HepG2 (cell line): ENCODE measurements around the gene OR1F1. TPM values are rescaled to one million over a fixed set of nuclear protein-coding genes. Genes with fewer than 3 reads are reported as not detected.

Experiments
- NFKB2 ChIP-seq: sonication (generic); formaldehyde crosslinking; IDR thresholded peaks from 2 replicates; pipeline ENCODE4 v1.4.0; 2020; ENCODE audit warnings: missing genetic modification reagents, borderline replicate concordance
- PAX8 ChIP-seq: sonication (generic); formaldehyde crosslinking; IDR thresholded peaks from 2 replicates; pipeline ENCODE4 v1.8.0; 2022; ENCODE audit warnings: mild to moderate bottlenecking, missing genetic modification reagents, borderline replicate concordance
- ZBED4 ChIP-seq: sonication (generic); formaldehyde crosslinking; IDR thresholded peaks from 2 replicates; pipeline ENCODE4 v1.4.0; 2020; ENCODE audit warnings: missing genetic modification reagents, borderline replicate concordance
- ZNF121 ChIP-seq: sonication (generic); formaldehyde crosslinking; IDR thresholded peaks from 2 replicates; pipeline ENCODE4 v1.5.0; 2020; ENCODE audit warnings: mild to moderate bottlenecking, missing genetic modification reagents
- ZNF639 ChIP-seq: conservative IDR thresholded peaks from 2 replicates; pipeline ENCODE4 v1.6.1; 2018; ENCODE audit warnings: missing genetic modification reagents
- ZNF761 ChIP-seq: sonication (generic); formaldehyde crosslinking; conservative IDR thresholded peaks from 2 replicates; pipeline ENCODE4 v1.4.0; 2020; ENCODE audit warnings: mild to moderate bottlenecking, missing genetic modification reagents
- polyA plus RNA-seq, 8 experiments: library from polyadenylated mRNA; depleted of rRNA in 3 of 8; stranded (reverse) in 7 of 8; unstranded in 1 of 8; fragments of >200 nt; fragmentation: Illumina TruSeq in 4 of 8; extraction: Trizol in 4 of 8; gene quantifications; 2 replicates each; pipeline versions ENCODE4 v1.2.1 to v1.2.3, GENCODE V29; 2011 to 2016; ENCODE audit warnings: low read depth in 4 of 8, missing spikeins in 1 of 8, mixed read lengths in 1 of 8; ENCODE audit not compliant: insufficient read depth in 1 of 8
- total RNA-seq, 5 experiments: library from RNA; depleted of rRNA; stranded (reverse); fragments of >200 nt; fragmentation: Illumina TruSeq; extraction: Trizol; gene quantifications; 2 replicates each; pipeline ENCODE4 v1.2.3, GENCODE V29; 2016; ENCODE audit warnings: low read depth in 1 of 5

Gene OR1F1
- total and polyA plus RNA-seq, 2 of the 13 experiments (the other 11 are each of a cell fraction or from before 2014, with no cell fraction given) = 0.90 TPM; not detected in 1

- peak; percentile 87; the same call in 1 of the 2 replicates for TF ChIP-seq ZBED4 (CRISPR knock-in tag)
- TF ChIP-seq NFKB2 = peak; percentile 68
- TF ChIP-seq PAX8 (CRISPR knock-in tag) = no peak
- 0 out of 2 replicates have a peak, but pooled peaks have one; percentile 63 for TF ChIP-seq ZNF639 (CRISPR knock-in tag)
- 0 out of 2 replicates have a peak, but pooled peaks have one; percentile 36 for TF ChIP-seq ZNF761 (CRISPR knock-in tag)
- TF ChIP-seq ZNF121 = peak; percentile 30; the same call in 1 of the 2 replicates
These were observed 37.4 kb upstream of the OR1F1 start (continued) for GRCh38 chr16:3150346-3151218.
